ENCODE measurements around the gene STK32C. TPM values are rescaled to one million over a fixed set of nuclear protein-coding genes. Genes with fewer than 3 reads are reported as not detected.

The STK32C gene
- total RNA-seq, 2 donors from 2014 or later = 2.6 to 3.7 TPM

GRCh38 chr10:132189810-132190422 is 117.8 kb downstream of the STK32C start:
- Histone ChIP-seq H3K4me1 (peaks cover 0 to 52% of the 10 kb centered on the region in 2 donors), H3K27ac (no peak overlapping the region), H3K27me3 (peaks cover 18 to 28% of the 10 kb centered on the region in 2 donors), H3K36me3 (no peaks in the 10 kb centered on the region), H3K9me3 (no peaks in the 10 kb centered on the region), H3K4me3 (no peak overlapping the region)
- DNase-seq (ENCODE audit: low spot score) = no peak
- TF ChIP-seq CTCF (IDR thresholded peaks at IDR 0.05) = no peak

- Histone ChIP-seq H3K4me3 (no peak overlapping the region), H3K36me3 (no peaks in the 10 kb centered on the region), H3K27ac (no peak overlapping the region), H3K4me1 (peaks cover 0 to 51% of the 10 kb centered on the region in 2 donors), H3K27me3 (peaks cover 19 to 28% of the 10 kb centered on the region in 2 donors), H3K9me3 (no peaks in the 10 kb centered on the region)
- no peak for TF ChIP-seq CTCF (IDR thresholded peaks at IDR 0.05)
- DNase-seq (ENCODE audit: low spot score) = no peak
Observed at GRCh38 chr10:132189016-132189415, 118.7 kb downstream of the STK32C start.

- no peaks in the 10 kb centered on the region for H3K36me3 ChIP-seq
- peaks cover 0 to 44% of the 10 kb centered on the region in 2 donors for H3K4me1 ChIP-seq
- TF ChIP-seq CTCF (IDR thresholded peaks at IDR 0.05) = no peak
- DNase-seq (ENCODE audit: low spot score) = no peak
- H3K9me3 ChIP-seq = no peaks in the 10 kb centered on the region
- H3K27ac ChIP-seq = no peak overlapping the region
- H3K27me3 ChIP-seq = peaks cover 19 to 28% of the 10 kb centered on the region in 2 donors
- no peak overlapping the region for H3K4me3 ChIP-seq
Observed at GRCh38 chr10:132188331-132188730, 119.4 kb downstream of the STK32C start.

- TF ChIP-seq CTCF (IDR thresholded peaks at IDR 0.05) = no peak
- no peak for DNase-seq (ENCODE audit: low spot score)
Observed at GRCh38 chr10:132187430-132188138, 120.2 kb downstream of the STK32C start.

GRCh38 chr10:132186488-132187429 is 121.0 kb downstream of the STK32C start, which contains the start of gene DPYSL4:
Gene DPYSL4 (plus strand): TSS chr10:132186948. CDS start chr10:132187064, 116 bp downstream.
- Histone ChIP-seq H3K27me3 (peaks cover 19 to 28% of the 10 kb centered on the region in 2 donors), H3K36me3 (no peaks in the 10 kb centered on the region), H3K4me3 (peak within 1 kb of the TSS; percentile 40 to 50), H3K9me3 (no peaks in the 10 kb centered on the region), H3K27ac (no peak within 1 kb of the TSS), H3K4me1 (peaks cover 0 to 33% of the 10 kb centered on the region in 2 donors)
- DNase-seq (ENCODE audit: low spot score) = no peak
- TF ChIP-seq CTCF (IDR thresholded peaks at IDR 0.05) = no peak

More at GRCh38 chr10:132187430-132188138, 120.2 kb downstream of the STK32C start:
- Histone ChIP-seq H3K4me3 (peak overlapping the region; percentile 40 to 50), H3K36me3 (no peaks in the 10 kb centered on the region), H3K9me3 (no peaks in the 10 kb centered on the region), H3K27me3 (peaks cover 19 to 28% of the 10 kb centered on the region in 2 donors), H3K4me1 (peaks cover 0 to 38% of the 10 kb centered on the region in 2 donors), H3K27ac (no peak overlapping the region)
